Embryonic facial prominence (tissue), 1 donor: ENCODE data around the gene REEP6.
"Not testable (repeated sequence)": the region's sequence is repeated elsewhere in the genome, so short reads cannot be mapped to it uniquely, and the experiment has no call there.

Experiments used
- DNase-seq: peaks from one replicate; pipeline ENCODE4 v3.0.0-alpha.2; 2016; ENCODE audit errors: extremely low spot score

REEP6 gene

DNA sequence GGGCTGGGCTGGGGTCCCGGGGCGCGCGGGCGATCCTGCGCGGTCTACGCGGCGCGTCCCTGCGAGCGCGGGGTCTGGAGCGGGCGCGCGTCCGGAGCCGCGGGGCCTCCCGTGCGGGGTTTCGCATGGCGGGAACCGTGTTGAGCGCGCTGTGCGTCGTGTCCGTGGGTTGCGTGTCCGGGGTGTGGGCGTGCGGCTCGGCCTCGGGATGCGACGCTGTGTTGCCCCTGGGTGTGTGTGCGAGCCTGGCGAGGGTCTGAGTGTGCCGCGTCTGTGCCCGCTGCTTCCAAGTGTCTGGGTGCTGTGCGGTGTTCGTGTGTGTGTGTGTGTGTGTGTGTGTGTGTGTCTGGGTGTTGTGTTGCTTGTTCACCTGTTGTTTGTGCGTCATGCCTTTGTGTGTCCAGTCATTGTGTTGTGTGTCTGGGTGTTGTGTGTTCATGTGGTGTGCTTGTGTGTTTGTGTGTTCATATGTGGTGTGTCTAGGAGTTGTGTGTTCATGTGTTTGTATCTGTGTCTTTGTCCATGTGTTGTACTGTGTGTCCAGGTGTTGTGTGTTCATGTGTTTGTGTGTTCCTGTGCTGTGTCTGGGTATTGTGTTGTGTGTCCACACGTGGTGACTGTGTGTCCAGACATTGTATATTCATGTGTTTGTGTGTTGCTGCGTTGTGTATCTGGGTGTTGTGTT is 33.4 kb downstream of the REEP6 start:
- DNase-seq = no peak

DNA sequence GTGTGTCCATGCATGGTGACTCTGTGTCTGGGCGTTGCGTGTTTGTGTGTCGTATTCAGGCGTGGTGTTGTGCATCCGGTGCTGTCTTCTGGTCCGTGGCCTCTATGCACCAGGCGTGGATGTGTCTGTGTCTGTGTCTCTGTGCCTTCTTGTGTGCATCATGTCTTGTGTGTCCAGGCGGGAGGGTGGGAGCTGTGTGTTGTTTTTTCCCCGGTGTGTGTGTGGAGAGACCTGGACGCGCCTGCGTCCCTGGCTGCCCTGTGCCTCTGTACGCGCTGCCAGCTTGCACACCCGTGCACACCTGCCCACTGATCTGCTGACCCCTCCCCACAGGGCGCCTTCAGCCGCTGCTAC is 34.0 kb downstream of the REEP6 start:
- no peak for DNase-seq

DNA sequence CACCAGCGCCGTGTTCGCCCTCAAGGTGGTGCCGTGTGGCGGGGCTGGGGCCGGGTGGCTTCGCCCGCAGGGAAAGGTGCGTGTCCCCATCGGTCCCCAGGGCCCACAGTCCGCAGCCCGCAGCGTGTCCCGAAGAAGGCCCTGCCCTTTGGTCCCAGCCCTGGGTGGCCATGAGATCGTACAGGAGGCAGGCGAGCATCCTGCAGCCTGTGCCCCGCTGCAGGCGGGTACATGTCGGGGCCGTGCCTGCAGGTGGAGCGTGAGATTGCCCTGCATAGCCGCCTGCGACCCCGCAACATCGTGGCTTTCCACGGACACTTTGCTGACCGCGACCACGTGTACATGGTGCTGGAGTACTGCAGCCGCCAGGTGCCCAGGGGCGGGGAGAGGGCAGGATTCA is 34.4 kb downstream of the REEP6 start:
- DNase-seq = no peak

DNA sequence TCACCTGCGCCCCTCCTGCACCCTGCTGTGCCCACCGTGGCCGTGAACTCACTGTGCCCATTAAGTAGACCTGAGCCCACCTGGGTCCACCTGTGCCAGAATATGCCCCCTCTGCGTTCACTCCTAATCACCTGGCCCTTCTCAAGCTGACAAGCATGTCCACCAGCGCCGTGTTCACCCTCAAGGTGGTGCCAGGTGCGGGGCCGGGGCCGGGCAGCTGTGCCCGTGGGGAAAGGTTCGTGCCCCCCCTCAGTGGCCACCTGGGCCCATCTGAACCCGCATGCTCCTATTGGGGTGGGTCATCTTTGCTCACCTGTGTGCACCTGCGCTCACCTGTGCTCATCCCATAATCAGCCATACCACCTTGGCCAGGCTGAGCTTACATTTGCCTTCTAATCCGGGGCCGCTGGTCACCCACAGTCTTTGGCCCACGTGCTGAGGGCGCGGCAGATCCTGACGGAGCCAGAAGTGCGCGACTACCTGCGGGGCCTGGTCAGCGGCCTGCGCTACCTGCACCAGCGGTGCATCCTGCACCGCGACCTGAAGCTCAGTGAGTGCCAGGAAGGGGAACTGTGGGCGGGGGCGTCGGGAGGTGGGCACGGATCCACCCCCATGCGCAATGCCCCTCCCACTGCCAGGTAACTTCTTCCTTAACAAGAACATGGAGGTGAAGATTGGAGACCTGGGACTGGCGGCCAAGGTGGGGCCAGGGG is 35.2 kb downstream of the REEP6 start:
- DNase-seq = no peak

DNA sequence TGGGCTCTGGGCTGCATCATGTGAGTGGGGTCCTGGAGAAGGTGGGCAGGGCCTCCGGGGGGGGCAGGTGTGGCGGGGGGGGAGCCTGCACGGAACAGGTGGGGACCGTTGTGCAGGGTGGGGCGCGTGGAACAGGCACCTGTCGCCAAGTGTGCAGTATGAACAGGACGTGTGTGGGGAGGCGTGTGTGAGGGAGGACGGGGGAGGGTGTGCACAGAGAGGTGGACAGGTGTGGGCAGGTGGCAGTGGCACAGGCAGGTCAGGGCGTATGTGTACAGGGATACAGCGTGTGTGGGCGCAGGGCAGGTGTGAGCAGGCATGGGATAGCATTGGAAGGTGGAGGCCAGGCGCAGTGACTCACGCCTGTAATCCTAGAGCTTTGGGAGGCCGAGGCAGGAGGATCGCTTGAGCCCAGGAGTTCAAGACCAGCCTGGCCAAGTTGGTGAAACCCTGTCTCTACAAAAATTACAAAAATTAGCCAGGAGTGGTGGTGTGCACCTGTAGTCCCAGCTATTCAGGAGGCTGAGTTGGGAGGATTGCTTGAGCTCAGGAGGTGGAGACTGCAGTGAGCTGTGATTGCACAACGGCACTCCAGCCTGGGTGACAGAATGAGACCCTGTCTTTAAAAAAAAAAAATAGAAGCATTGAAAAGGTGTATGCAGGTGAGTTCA is 36.1 kb downstream of the REEP6 start:
- no peak for DNase-seq

DNA sequence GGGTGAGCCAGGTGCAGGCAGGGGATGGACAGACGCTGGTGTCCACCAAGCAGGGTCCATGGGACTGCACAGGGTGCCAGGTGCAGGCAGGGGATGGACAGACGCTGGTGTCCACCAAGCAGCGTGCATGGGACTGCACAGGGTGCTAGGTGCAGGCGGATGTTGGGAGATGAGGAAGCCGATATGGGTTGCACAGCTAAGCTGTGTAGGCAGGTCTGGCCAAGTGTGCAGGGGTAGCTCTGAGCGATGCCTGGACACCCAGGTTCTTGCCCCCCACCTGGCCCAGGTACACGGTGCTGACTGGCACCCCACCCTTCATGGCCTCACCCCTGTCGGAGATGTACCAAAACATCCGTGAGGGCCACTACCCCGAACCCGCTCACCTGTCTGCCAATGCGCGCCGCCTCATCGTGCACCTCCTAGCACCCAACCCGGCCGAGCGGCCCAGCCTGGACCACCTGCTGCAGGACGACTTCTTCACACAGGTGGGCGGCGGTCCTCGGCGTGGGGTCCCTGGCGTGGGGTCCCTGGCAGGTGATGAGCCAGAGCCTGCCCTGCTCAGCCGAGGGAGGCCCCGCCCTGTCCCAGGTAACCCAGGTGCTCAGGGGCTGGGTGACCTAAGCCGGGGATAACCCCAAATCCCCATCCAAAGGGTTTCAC is 36.8 kb downstream of the REEP6 start:
- no peak for DNase-seq

DNA sequence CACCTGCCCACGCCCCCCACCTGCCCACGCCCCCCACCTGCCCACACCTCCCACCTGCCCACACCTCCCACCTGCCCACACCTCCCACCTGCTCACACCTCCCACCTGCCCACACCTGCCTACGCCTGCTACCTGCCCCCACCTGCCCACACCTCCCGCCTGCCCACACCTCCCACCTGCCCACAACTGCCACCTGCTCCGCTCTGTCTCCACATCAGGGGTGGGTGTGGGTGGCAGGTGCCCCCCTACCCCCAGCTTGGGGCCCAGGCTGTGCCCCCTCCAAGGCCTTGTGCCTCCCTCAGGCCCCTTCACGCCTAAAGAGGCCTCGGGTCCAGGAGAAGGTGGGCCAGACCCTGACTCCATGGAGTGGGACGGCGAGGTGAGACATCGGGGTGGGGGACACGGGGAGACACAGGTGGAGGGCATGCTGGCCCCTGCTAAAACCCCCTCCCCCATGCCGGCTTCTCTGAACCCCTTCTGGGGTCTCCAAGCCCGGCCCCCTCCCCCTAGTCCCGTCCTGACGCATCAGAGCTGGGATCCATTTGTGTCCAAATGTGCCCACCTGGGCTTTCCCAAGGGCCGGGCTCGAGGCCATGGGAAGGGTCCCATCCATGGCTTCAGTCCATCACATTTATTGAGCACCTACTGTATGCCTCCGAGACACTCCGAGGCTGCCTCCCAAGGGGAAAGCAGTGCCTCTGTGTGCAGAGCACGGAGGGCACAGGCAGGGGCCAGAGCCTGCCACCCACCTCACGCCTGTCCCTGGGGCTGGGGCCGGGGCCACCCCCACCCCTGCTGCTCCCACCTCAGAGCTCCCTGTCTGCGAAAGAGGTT is 37.8 kb downstream of the REEP6 start:
- no peak for DNase-seq

DNA sequence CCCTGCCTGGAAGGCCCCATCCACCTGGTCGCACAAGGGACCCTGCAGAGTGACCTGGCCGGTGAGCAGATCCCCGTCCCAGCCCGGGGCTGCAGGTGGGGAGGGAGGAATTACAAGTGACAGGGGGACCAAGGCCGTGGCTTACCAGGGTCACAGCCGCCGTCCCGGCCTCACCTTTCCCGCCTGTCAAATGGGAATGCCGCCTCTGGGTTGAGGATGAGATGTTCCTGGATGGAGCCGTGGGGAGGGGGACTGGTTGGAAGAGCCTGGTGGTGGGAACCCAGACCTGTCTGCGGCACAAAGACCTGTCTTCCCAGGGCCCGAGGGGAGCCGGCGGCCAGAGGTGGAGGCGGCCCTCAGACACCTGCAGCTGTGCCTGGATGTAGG is 38.4 kb downstream of the REEP6 start:
- no peak for DNase-seq

DNA sequence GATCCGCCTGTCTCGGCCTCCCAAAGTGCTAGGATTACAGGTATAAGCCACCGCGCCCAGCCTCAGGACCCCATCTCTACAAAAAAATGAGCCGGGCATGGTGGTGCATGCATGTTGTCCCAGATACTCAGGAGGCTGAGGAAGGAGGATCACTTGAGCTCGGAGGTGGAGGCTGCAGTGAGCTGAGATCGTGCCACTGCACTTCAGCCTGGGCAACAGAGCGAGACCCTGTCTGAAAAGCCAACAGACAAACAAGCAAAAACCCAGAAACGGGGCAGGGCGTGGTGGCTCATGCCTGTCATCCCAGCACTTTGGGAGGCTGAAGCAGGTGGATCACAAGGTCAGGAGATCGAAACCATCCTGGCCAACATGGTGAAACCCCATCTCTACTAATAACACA is 39.9 kb downstream of the REEP6 start:
- DNase-seq = not testable (repeated sequence)

DNA sequence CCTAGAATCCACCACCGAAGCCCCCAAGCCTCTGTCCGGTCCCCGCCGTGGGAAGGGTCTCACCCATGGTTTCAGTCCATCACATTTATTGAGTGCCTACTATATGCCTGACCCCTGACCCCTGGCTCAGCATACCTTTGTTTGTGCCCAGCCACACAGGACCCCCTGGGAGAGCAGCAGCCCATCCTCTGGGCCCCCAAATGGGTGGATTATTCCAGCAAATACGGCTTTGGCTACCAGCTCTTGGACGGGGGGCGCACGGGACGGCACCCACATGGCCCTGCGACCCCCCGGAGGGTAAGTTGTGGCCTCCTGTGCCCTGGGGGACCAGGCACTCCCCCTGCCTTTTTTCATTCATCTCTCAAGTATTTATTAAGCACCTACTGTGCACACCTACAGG is 40.6 kb downstream of the REEP6 start:
- DNase-seq = no peak

DNA sequence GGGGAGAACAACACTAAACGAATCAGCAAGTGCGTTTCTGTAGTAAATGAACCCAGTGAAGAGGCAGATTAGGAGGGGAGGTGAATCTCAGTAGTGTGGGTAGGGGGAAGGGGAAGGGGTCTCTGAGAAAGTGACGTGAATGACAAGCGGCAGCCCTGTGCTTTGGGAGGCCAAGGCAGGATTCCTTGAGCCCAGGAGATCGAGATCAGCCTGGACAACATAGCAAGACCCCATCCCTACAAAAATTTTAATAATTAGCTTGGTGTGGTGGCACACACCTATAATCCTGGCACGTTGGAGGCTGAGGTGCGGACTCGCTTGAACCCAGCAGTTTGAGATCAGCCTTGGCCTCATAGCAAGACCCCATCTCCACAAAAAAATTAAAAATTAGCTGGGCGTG is 41.0 kb downstream of the REEP6 start:
- DNase-seq = no peak

DNA sequence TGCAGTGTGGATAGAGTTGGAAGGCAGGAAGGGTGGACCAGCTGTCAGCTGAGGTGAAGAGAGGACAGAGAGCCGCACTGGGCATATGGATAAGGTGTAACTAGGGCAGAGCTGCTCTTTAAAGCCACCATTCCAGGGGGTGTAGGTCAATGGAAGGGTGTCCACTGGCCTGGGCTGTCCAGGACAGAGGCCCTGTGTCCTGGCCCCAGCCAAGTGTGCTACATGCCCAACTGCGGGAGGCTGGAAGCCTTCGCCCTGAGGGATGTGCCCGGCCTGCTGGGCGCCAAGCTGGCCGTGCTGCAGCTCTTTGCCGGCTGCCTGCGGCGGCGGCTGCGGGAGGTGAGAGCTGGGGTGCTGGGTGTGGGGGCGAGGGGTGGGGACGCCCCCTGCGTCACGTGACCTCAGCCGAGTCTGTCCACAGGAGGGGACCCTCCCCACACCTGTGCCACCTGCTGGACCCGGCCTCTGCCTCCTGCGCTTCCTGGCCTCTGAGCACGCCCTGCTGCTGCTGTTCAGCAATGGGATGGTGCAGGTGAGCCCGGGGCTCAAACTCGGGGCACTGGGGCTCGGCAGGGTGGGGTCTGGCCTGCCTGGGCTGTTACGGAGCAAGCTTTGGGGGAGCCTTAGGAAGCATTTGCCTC is 42.6 kb downstream of the REEP6 start:
- no peak for DNase-seq

DNA sequence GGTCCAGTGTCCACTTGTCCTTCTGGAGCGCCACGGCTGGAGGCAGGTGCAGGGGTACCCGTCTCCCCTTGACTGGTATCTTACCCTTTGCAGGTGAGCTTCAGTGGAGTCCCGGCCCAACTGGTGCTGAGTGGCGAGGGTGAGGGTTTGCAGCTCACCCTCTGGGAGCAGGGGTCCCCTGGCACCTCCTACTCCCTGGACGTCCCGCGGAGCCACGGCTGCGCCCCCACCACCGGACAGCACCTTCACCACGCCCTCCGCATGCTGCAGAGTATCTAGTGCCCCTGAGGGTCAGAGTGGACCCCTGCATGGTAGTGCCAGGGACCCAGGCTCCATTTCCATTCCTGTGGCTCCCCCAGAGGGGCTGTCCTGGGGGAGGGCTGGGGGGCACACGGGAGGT is 44.0 kb downstream of the REEP6 start:
- DNase-seq = no peak

DNA sequence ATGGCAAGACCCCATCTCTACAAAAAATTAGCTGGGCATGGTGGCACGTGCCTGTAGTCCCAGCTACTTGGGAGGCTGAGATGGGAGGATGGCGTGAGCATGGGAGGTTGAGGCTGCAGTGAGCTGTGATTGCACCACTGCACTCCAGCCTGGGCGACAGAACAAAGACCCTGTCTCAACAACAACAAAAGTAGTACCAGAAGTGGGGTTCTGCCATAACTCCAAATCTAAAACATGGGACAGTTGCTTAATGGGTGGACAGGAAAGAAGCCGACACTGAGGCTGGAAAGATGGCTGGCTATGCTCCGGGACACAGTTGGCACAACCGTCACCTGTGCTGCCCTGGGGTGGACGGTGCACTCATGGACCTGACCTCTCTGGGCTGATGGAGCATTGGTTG is 44.7 kb downstream of the REEP6 start:
- not testable (repeated sequence) for DNase-seq

DNA sequence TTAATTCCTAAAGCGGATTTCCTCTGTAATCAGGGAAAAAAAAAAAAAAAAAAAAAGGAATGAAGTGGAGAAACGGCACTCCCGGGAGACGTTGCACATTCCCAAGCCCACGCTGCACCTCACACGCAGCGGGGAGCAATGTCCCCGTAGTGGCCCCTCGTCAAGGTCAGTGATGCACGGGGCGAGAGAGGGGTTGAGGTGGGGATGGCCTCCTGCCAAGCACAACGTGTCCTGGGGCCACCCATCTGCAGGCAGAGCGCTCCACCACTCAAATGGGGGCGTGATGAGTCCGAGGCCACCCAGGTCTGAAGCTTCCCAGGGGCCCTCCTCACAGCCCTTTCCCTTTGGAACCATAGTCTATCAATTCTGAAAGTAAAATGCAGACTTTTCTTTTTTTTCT is 48.0 kb downstream of the REEP6 start:
- DNase-seq = no peak

DNA sequence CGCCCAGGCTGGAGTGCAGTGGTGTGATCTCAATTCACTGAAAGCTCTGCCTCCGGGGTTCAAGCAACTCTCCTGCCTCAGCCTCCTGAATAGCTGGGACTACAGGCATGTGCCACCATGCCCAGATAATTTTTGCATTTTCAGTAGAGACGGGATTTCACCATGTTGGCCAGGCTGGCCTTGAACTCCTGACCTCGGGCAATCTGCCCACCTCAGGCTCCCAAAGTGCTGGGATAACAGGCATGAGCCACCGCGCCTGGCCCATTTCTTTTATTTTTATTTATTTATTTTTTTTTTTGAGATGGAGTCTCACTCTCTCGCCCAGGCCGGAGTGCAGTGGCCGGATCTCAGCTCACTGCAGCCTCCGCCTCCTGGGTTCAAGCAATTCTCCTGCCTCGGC is 48.8 kb downstream of the REEP6 start:
- not testable (repeated sequence) for DNase-seq

DNA sequence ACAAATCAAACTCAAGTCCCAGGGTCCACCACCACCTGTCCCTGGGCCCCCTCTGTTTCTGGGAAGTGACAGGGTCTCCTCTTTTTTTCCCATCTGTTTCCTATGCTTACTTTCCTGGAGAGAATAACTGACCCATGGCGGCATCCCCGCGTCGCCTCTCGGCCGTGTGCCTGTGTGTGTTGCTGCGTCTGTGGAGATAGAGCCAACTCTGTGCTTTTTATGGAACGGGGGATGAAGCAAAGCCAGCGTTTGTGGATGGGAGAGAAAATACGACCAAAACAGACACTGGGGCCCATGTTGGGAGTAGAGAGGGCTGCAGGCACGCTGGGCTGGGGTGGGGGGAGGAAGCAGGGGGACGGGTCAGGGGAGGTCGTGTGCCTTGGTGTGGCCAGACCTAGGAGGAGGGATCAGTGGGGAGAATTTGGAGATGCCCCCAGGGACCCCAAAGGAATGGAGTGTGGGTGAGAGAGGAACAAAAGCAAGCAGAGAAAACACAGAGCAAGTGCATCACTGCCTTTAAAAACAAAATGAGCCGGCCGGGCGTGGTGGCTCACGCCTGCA is 49.5 kb downstream of the REEP6 start:
- DNase-seq = no peak
